Measurements from ENCODE around the gene DBX1.

Gene DBX1

GRCh38 chr11:20161923-20162744 is 1.9 kb upstream of the DBX1 start:
- in situ Hi-C loops (cut with HindIII; ENCODE audit: low sequenced_read_pairs), result no loop called here

GRCh38 chr11:20161230-20161918 is 1.1 kb upstream of the DBX1 start:
- in situ Hi-C loops (cut with HindIII; ENCODE audit: low sequenced_read_pairs), result no loop called here

- in situ Hi-C loops (cut with HindIII; ENCODE audit: low sequenced_read_pairs), result no loop called here
Measured at GRCh38 chr11:20159466-20160381, 551 bp downstream of the DBX1 start.

- in situ Hi-C loops (cut with HindIII; ENCODE audit: low sequenced_read_pairs), result no loop called here
Measured at GRCh38 chr11:20158597-20159257, 1.5 kb downstream of the DBX1 start.

- in situ Hi-C loops (cut with HindIII; ENCODE audit: low sequenced_read_pairs), result no loop called here
Measured at GRCh38 chr11:20157728-20158127, 2.5 kb downstream of the DBX1 start.

- in situ Hi-C loops (cut with HindIII; ENCODE audit: low sequenced_read_pairs), result no loop called here
Measured at GRCh38 chr11:20156876-20157613, 3.2 kb downstream of the DBX1 start.

GRCh38 chr11:20156280-20156875 is 3.9 kb downstream of the DBX1 start:
- in situ Hi-C loops (cut with HindIII; ENCODE audit: low sequenced_read_pairs), result no loop called here

GRCh38 chr11:20155683-20156279 is 4.5 kb downstream of the DBX1 start:
- in situ Hi-C loops (cut with HindIII; ENCODE audit: low sequenced_read_pairs), result no loop called here

- in situ Hi-C loops (cut with HindIII; ENCODE audit: low sequenced_read_pairs), result no loop called here
Measured at GRCh38 chr11:20154381-20154780, 5.9 kb downstream of the DBX1 start.

- in situ Hi-C loops (cut with HindIII; ENCODE audit: low sequenced_read_pairs), result loop anchor here (25.0 kb wide), 1 partner anchor 224 kb away; the partner anchor contains the start of gene HTATIP2
Measured at GRCh38 chr11:20138707-20139106, 21.6 kb downstream of the DBX1 start.

GRCh38 chr11:20137637-20138036 is 22.6 kb downstream of the DBX1 start:
- in situ Hi-C loops (cut with HindIII; ENCODE audit: low sequenced_read_pairs), result loop anchor here (25.0 kb wide), 1 partner anchor 225 kb away; the partner anchor contains the start of gene HTATIP2

GRCh38 chr11:20134991-20135736 is 25.1 kb downstream of the DBX1 start:
- in situ Hi-C loops (cut with HindIII; ENCODE audit: low sequenced_read_pairs), result loop anchor here (5.0 to 25.0 kb wide), 2 partner anchors 198 to 227 kb away; partner anchors contain the start of gene HTATIP2

- in situ Hi-C loops (cut with HindIII; ENCODE audit: low sequenced_read_pairs), result loop anchor here (5.0 to 25.0 kb wide), 2 partner anchors 195 to 230 kb away; partner anchors contain the start of gene HTATIP2
Measured at GRCh38 chr11:20132667-20133039, 27.6 kb downstream of the DBX1 start.

- in situ Hi-C loops (cut with HindIII; ENCODE audit: low sequenced_read_pairs), result loop anchor here (5.0 to 25.0 kb wide), 2 partner anchors 195 to 230 kb away; partner anchors contain the start of gene HTATIP2
Measured at GRCh38 chr11:20131788-20132666, 28.2 kb downstream of the DBX1 start.

- in situ Hi-C loops (cut with HindIII; ENCODE audit: low sequenced_read_pairs), result loop anchor here (5.0 to 25.0 kb wide), 2 partner anchors 192 to 233 kb away; partner anchors contain the start of gene HTATIP2
Measured at GRCh38 chr11:20129665-20130064, 30.6 kb downstream of the DBX1 start.

GRCh38 chr11:20128528-20128825 is 31.8 kb downstream of the DBX1 start:
- in situ Hi-C loops (cut with HindIII; ENCODE audit: low sequenced_read_pairs), result loop anchor here (25.0 kb wide), 1 partner anchor 234 kb away; the partner anchor contains the start of gene HTATIP2
